NCI-H146 (cell line): ENCODE data around the gene SEL1L2.
"Not testable (repeated sequence)": the region's sequence is repeated elsewhere in the genome, so short reads cannot be mapped to it uniquely, and the experiment has no call there.

Source experiments
- DNase-seq: peaks from one replicate; lab custom pipeline; 2025; lab: John Stamatoyannopoulos, UW

The SEL1L2 gene, protein sequence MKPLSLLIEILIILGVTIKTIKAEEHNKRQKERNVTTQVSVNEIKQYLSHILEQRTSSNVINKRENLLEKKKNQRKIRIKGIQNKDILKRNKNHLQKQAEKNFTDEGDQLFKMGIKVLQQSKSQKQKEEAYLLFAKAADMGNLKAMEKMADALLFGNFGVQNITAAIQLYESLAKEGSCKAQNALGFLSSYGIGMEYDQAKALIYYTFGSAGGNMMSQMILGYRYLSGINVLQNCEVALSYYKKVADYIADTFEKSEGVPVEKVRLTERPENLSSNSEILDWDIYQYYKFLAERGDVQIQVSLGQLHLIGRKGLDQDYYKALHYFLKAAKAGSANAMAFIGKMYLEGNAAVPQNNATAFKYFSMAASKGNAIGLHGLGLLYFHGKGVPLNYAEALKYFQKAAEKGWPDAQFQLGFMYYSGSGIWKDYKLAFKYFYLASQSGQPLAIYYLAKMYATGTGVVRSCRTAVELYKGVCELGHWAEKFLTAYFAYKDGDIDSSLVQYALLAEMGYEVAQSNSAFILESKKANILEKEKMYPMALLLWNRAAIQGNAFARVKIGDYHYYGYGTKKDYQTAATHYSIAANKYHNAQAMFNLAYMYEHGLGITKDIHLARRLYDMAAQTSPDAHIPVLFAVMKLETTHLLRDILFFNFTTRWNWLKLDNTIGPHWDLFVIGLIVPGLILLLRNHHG

DNA sequence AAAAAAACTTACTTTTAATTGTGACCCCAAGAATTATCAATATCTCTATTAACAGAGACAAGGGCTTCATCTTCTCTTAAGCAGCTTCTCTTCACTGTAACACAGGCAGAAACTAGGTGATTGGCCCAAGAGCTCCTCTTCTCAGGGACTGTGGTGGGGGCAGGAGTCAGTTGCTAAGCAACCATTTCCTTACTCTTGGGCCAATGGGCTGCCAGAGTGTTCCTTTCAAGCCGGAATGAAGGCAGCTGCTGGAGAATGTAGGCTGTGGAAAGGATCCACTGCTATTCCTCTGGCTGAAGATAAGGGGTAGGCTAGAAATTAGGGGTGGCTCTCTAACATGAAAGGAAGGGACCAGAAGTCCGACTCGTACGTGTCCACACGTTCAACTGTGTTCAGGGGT lies at the start of gene SEL1L2:
TSS of gene SEL1L2 (minus strand) at position 150 of the 400 bp plus-strand sequence. CDS start at position 70, 80 bp downstream.
- peak; percentile 16 for DNase-seq

DNA sequence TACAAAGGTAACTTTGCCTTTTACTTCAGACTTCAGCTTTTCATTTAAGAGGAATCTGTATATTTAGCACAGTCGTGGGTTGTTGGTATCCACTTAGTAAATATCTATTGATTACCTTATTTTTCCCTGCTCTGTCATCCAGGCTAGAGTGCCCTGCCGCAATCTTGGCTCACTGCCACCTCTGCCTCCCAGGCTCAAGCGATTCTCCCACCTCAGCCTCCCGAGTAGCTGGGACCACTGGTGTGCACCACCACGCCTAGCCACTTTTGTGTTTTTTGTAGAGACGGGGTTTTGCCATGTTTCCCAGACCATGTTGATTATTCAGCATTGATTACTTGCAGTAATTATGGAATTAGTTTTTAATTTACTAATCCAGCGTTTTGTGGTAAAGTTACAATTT lies 46.2 kb upstream of the SEL1L2 start:
- DNase-seq, result no peak

DNA sequence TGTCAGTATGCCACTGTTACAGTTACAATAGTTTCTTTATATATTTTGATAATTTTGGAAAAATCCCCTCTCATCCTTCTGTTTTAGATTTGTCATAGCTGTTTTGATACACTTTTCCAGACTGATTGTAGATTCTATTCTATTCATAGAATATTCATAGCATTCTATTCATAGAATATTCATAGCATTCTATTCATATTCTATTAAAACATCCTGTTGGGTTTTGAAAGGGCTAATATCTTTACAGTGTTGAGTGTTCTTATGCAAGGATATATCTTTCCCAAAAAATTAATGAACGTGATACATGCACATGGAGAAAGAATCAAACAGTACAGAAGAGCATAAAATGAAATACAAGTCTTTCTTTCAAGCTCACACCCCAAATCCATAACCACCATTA lies 42.9 kb upstream of the SEL1L2 start:
- no peak for DNase-seq

- no peak for DNase-seq
Measured at GRCh38 chr20:14030991-14031390, 40.6 kb upstream of the SEL1L2 start.

- no peak for DNase-seq
Measured at GRCh38 chr20:14012671-14013070, 22.3 kb upstream of the SEL1L2 start.

- no peak for DNase-seq
Measured at GRCh38 chr20:14009208-14009607, 18.8 kb upstream of the SEL1L2 start.

- DNase-seq, result no peak
Measured at GRCh38 chr20:14005996-14006395, 15.6 kb upstream of the SEL1L2 start.

- no peak for DNase-seq
Measured at GRCh38 chr20:14000917-14001316, 10.5 kb upstream of the SEL1L2 start.

DNA sequence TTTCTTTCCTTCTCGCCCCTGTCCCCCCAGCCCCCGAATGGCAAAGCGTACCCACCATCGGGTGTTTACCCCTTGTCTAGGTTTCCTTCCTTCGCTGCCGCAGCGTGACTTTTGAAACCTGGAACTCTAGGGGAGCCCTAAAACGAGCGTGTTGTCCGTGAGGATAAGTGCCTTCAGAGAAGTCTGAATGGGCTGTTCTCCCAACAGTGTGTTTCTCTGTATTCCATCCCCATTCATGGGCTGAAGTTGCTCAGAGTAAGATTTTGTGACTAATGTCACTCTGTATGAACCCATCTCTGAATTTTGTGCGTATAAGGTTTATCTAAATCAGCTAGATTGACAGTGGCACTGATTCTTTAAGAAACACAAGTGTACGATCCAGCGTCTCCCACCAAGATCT lies 5.9 kb upstream of the SEL1L2 start:
- DNase-seq, result no peak

DNA sequence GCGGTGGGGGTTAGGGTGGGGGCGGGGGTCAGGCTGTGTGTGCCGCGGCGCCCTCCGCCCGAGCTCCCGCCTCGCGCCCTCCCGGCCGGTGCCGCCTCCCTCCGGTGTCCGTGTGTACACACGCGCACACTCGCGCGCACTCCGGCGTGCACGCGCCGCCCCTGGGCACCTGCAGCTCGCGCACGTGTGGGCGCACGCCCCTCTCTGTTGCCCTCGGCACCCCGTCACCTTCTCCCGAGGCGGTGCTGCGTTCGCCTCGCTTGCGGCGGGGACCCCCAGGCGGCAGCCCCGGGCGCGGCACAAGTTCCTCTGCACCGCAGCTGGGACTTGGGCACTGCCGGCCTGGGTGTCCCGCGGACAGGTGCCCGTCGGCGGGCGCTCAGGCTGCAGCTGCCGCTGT lies 5.4 kb upstream of the SEL1L2 start:
- peak; percentile 79 for DNase-seq

DNA sequence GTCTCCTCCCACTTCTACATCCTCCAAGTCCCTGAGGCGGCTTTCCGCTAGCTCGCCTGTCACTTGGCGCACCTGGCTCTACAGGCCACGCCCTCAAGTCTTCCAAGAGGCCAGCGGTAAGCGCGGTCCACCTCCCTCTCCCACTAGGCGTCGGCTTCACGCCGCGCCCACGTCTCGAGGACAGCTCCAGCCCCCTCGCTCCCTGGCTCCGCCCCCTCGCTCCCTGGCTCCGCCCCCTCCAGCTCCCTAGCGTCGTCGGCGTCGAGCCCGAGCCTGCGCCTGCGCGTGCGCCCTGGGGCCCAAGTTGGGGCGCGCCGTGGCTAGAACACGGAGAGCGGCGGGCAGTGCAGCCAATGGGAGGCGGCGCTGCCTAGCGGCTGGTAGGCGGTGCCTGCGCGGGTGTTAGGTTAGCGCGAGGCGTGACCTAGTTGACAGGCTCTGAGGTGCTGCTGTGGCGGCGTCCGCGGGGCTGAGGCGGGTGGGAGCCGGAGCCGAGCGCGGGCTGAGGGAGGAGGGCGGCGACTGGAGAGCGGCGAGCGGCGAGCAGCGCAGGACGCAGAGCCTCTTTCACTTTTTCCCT lies 4.8 kb upstream of the SEL1L2 start, which contains the start of gene MACROD2:
TSS of gene MACROD2 (plus strand) at position 431 of the 580 bp plus-strand sequence.
- peak; percentile 100 for DNase-seq

DNA sequence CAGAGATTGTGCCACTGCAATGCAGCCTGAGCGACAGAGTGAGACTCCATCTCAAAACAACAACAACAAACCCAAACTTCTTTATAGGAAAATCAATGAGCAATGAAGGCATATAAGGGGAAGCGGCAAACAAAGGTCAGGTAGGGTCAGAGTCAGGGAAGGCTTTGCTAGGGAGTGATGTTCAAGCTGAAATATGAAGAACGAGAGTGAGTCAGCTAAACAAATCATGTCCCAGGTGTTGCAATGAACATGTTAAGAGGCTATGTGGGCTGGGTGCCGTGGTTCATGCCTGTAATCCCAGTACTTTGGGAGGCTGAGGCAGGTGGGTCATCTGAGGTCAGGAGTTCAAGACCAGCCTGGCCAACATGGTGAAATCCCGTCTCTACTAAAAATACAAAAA lies 1.5 kb upstream of the SEL1L2 start:
- DNase-seq, result not testable (repeated sequence)

GRCh38 chr20:13991311-13991710 lies 897 bp upstream of the SEL1L2 start:
- DNase-seq, result no peak

GRCh38 chr20:13984211-13984610 lies 6.2 kb downstream of the SEL1L2 start:
- DNase-seq, result no peak

DNA sequence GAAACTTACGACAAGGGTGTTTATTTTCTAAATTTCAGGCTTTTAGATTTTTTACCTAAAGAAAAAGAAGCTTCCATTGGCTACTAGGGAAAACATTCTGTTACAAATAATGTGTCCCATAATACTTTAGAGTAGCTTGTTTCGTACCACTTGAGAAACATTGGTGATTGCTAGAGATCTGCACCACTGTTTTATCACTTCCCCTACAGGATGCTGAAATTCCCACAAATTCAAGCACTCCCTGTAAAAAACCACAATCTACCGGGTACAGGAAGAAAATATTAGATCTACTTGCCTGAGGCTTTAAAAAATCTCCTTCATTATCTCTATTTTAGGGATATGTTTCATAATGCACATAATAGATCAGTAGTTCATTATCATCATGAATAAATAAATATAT lies 29.9 kb downstream of the SEL1L2 start:
- DNase-seq, result no peak

DNA sequence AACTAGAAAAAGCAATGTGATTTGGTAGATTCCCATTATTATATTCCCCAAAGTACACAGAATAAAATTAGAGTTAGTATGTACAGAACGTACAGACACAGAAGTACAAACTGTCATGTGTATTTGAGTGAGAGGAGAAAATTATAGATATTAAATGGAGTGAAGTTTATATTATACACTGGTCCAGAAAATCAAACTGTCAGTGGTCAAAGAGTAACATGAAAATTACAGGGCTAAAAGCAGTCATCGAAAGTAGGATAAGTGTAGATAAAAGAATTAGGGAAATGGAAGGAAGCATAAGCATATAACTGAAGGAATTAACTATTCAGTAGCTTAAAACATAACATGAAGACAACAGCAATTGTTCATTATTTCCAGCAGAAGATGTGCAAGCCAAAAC lies 30.3 kb downstream of the SEL1L2 start:
- DNase-seq, result no peak

DNA sequence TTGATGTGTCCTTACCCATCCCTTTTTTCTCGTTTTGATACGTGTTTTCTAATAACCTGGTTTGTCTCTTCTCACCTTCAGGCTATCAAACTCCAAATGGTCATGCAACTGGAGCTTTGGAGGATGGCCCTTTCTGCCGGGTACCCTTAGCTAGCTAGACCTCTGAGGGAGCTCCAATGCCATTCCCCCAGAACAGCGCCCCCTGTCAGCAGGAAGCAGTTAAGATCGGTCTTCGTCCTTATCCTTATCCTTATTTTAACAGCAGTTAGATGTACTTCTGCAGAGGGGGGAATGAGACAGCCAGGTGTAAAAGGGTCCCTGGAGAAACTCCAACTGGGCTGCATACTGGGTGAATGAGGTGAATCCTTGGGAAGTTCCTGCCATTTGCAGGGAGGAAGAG lies 37.2 kb downstream of the SEL1L2 start:
- peak; percentile 6 for DNase-seq

- no peak for DNase-seq
Measured at GRCh38 chr20:13947719-13948118, 42.7 kb downstream of the SEL1L2 start.

DNA sequence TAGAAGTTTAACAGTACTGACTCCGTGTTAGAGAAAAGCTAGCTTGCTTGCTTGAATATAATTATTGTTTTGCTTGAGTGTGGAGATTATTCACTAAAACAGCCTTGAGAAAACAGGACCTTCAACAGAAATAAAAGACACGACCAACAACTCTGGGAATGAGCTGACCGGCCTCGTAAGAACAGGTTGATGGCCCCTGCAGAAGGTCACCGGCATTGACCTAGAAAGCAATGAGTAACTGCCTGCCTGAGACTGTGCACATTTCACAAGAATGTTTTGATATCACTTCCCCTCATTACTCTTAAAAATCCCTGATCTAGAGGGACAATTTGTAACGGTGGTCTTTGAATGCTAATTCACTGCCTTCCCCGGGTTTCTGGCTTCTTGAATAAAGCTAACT lies 49.4 kb downstream of the SEL1L2 start:
- no peak for DNase-seq

- no peak for DNase-seq
Measured at GRCh38 chr20:13936781-13937576, 53.4 kb downstream of the SEL1L2 start.

DNA sequence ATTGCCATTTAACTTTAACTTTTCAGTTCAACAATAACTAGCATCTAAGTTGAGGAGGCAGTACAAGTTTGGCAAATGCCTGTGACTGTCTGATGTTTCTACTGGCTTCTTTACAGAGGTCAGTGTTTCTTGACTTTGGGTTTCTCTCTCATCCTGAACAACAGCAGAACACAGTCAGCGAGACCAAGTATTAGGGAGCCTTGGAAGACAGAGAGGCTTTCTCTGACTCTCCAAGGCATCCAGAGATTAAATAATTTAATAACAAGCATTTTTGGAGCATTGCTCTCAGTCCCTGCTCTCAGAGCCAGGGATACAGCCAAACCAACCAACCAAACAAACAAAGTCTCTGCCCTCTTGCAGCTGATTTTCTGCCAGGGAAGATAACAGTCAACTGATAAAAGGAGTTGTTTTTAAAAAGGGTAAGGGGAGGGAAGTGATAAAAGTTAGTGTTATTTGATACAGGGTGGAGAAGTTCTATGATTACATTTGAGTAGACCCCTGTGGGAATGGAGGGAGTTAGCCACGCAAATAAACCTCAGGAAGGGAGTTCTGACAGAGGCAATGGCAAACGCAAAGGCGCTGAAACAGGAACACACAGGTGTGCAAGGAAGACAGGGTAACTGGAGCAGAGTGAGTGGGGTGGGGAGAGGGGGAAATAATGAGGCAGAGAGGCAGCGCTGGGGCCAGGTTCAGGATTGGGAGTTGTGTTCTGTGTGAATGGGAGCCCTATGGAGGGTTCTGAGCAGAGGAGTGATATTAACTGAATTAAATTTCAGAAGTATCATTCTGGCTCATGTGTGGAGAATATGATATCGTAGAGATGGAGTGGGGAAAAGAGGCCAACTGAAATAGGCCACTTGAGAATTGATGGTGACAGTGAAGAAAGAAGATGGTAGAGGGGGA lies 55.2 kb downstream of the SEL1L2 start:
- DNase-seq, result no peak
